PC-3 (cell line): ENCODE results near the gene SLCO3A1. TPM values are rescaled to one million over a fixed set of nuclear protein-coding genes. Genes with fewer than 3 reads are reported as not detected.

Experiments
- ATAC-seq: fragments of 200-7000 bp; cut with Tn5 transposase; 2 replicates; pipeline ENCODE4 v1.9.1; 2020; ENCODE audit warnings: mild to moderate bottlenecking, moderate library complexity
- BruUV-seq: library from RNA; stranded (reverse); fragments of 400-500 nt; replicated peaks from 2 replicates; lab custom pipeline; 2021; lab: Mats Ljungman, UMichigan
- CTCF ChIA-PET: fragments of 300-600 bp; sonication (Branson Sonifier 250); formaldehyde crosslinking; loops from one replicate; lab custom pipeline; 2022; ENCODE audit warnings: antibody characterized with exemption; lab: Charles Lee
- POLR2A ChIA-PET: fragments of 300-600 bp; sonication (Branson Sonifier 250); formaldehyde crosslinking; loops from one replicate; lab custom pipeline; 2022; ENCODE audit warnings: antibody characterized with exemption; ENCODE audit not compliant: unreplicated experiment; lab: Charles Lee
- DNase-seq: peaks from one replicate; pipeline ENCODE4 v3.0.0-alpha.2; 2015
- H2AFZ ChIP-seq: fragments of 300-600 bp; sonication (generic); 2 replicates; pipeline ENCODE4 v1.6.0; 2016; ENCODE audit warnings: antibody characterized with exemption, low read length
- H3F3A ChIP-seq: fragments of 300-600 bp; sonication (generic); one replicate; pipeline ENCODE4 v1.6.0; 2017; ENCODE audit warnings: antibody characterized with exemption, low read length, control low read depth, mild to moderate bottlenecking; ENCODE audit not compliant: unreplicated experiment
- H3K27ac ChIP-seq: fragments of 300-600 bp; sonication (generic); 2 replicates; pipeline ENCODE4 v1.5.1; 2016; ENCODE audit warnings: mild to moderate bottlenecking, low read length
- H3K27me3 ChIP-seq: fragments of 300-600 bp; sonication (generic); 2 replicates; pipeline ENCODE4 v1.6.1; 2016; ENCODE audit warnings: low read length, mixed read lengths
- H3K36me3 ChIP-seq: fragments of 300-600 bp; sonication (generic); 2 replicates; pipeline ENCODE4 v1.6.1; 2016; ENCODE audit warnings: low read depth, mixed run types, low read length, mixed read lengths
- H3K4me1 ChIP-seq: fragments of 300-600 bp; sonication (generic); 2 replicates; pipeline ENCODE4 v1.5.1; 2016; ENCODE audit warnings: low read length; ENCODE audit not compliant: insufficient read depth
- H3K4me2 ChIP-seq: fragments of 300-600 bp; sonication (generic); 2 replicates; pipeline ENCODE4 v1.6.0; 2016; ENCODE audit warnings: low read length
- H3K4me3 ChIP-seq: fragments of 300-600 bp; sonication (generic); 2 replicates; pipeline ENCODE4 v1.5.1; 2016; ENCODE audit warnings: mild to moderate bottlenecking, low read length, mixed read lengths
- H3K79me2 ChIP-seq: fragments of 300-600 bp; sonication (generic); 2 replicates; pipeline ENCODE4 v1.6.1; 2017; ENCODE audit warnings: low read length, mixed read lengths
- H3K9ac ChIP-seq: fragments of 300-600 bp; sonication (generic); 2 replicates; pipeline ENCODE4 v1.6.0; 2016; ENCODE audit warnings: mild to moderate bottlenecking, low read length
- H3K9me2 ChIP-seq: fragments of 300-600 bp; sonication (generic); replicated peaks from 2 replicates; pipeline ENCODE4 v1.6.1; 2016; ENCODE audit warnings: mixed run types, low read length, mixed read lengths
- H3K9me3 ChIP-seq: fragments of 300-600 bp; sonication (generic); 2 replicates; pipeline ENCODE4 v1.6.1; 2016; ENCODE audit warnings: low read length, mixed read lengths
- H4K20me1 ChIP-seq: fragments of 300-600 bp; sonication (generic); 2 replicates; pipeline ENCODE4 v1.6.1; 2016; ENCODE audit warnings: low read length, mixed read lengths
- CTCF ChIP-seq: fragments of 300-600 bp; sonication (generic); conservative IDR thresholded peaks from 2 replicates; pipeline ENCODE4 v1.5.1; 2017; ENCODE audit warnings: antibody characterized with exemption, low read depth, mild to moderate bottlenecking, low read length
- EZH2 ChIP-seq: fragments of 300-600 bp; sonication (generic); IDR thresholded peaks from one replicate; pipeline ENCODE4 v1.6.1; 2017; ENCODE audit warnings: antibody characterized with exemption, mild to moderate bottlenecking, low read length; ENCODE audit not compliant: unreplicated experiment
- EZH2phosphoT487 ChIP-seq: fragments of 300-600 bp; sonication (generic); IDR thresholded peaks from 2 replicates; pipeline ENCODE4 v1.6.1; 2018; ENCODE audit warnings: mild to moderate bottlenecking, antibody characterized with exemption, low read length, borderline replicate concordance
- intact Hi-C: fragments of 100-400 bp; cut with micrococcal nuclease; formaldehyde crosslinking; loops from 2 replicates; pipeline ENCODE4 v1.9.0; 2023
- total RNA-seq: library from RNA; depleted of rRNA; stranded (reverse); fragments of >200 nt; gene quantifications from 2 replicates; pipeline ENCODE4 v1.2.3, GENCODE V29; 2014

SLCO3A1 gene
- total RNA-seq, 1 experiment from 2014 or later: 0.07 TPM

DNA sequence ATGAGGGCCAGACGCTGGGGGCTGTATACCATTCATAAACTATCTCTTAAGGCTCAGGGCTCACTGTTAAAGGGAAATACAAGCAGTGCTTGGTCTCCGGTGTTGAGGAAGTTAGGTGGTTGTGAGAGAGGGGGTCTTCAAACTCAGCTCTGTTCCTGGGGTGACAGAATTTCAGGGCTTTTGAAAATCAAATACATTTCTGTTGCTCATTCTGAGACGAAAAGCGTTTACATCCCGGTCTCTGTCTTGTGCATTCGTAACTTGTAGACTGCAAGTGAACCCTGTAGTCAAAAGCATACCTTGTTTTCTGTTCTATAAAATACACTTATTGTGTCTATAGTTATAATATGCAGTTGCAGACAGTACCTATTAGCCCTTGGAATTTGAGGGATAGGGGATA lies 1.7 kb downstream of the SLCO3A1 start:
- ATAC-seq (no peak), DNase-seq (no peak)
- Histone ChIP-seq H3K36me3 (no peaks in the 10 kb centered on the region), H3K9ac (no peak overlapping the region), H3K9me3 (no peaks in the 10 kb centered on the region), H2AFZ (no peak overlapping the region), H4K20me1 (no peaks in the 10 kb centered on the region), H3K27me3 (peaks cover 24% of the 10 kb centered on the region), H3F3A (no peaks in the 10 kb centered on the region), H3K27ac (no peak overlapping the region), H3K4me3 (no peak overlapping the region), H3K4me1 (no peaks in the 10 kb centered on the region), H3K9me2 (no peaks in the 10 kb centered on the region), H3K79me2 (no peaks in the 10 kb centered on the region), H3K4me2 (no peak overlapping the region)
- ChIA-PET CTCF (no interaction called here), POLR2A (no interaction called here)
- no TSS peak for BruUV-seq
- intact Hi-C loops: no loop called here
- TF ChIP-seq EZH2phosphoT487 (no peak), EZH2 (no peak), CTCF (no peak)

- Histone ChIP-seq H3F3A (no peaks in the 10 kb centered on the region), H3K36me3 (no peaks in the 10 kb centered on the region), H3K27ac (no peak overlapping the region), H3K4me3 (no peak overlapping the region), H3K9me2 (no peaks in the 10 kb centered on the region), H3K9ac (no peak overlapping the region), H3K79me2 (no peaks in the 10 kb centered on the region), H2AFZ (no peak overlapping the region), H3K4me2 (no peak overlapping the region), H3K4me1 (no peaks in the 10 kb centered on the region), H3K27me3 (peaks cover 30% of the 10 kb centered on the region), H4K20me1 (no peaks in the 10 kb centered on the region), H3K9me3 (no peaks in the 10 kb centered on the region)
- TF ChIP-seq CTCF: peak; percentile 45
- TF ChIP-seq EZH2: no peak
- DNase-seq (peak; percentile 43), ATAC-seq (no peak)
- no TSS peak for BruUV-seq
- intact Hi-C loops: no loop called here
- POLR2A ChIA-PET: no interaction called here
- CTCF ChIA-PET: no interaction called here
Measured at GRCh38 chr15:91855684-91856489, 2.4 kb downstream of the SLCO3A1 start.

DNA sequence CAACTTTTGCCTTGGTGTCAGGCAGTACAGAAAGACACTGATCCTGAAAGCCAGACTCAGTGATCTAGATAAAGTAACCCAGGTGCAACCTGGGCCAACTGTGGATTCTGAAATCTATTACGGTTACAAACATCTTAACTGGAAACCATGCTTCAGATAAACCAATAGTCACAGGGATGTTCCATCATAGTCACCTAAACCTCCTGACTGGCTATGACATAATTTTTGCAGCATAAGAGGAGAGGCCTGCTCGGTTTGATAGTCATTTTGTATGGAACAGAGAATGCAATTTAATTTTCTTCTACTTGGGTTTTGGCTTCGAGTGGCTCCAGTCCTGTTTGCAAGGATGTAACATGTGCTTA lies 3.7 kb downstream of the SLCO3A1 start:
- Histone ChIP-seq H4K20me1 (no peaks in the 10 kb centered on the region), H3K9ac (no peak overlapping the region), H2AFZ (no peak overlapping the region), H3K9me2 (no peaks in the 10 kb centered on the region), H3K4me3 (no peak overlapping the region), H3K36me3 (no peaks in the 10 kb centered on the region), H3K4me1 (no peaks in the 10 kb centered on the region), H3F3A (no peaks in the 10 kb centered on the region), H3K27ac (no peak overlapping the region), H3K4me2 (no peak overlapping the region), H3K27me3 (peaks cover 36% of the 10 kb centered on the region), H3K79me2 (no peaks in the 10 kb centered on the region), H3K9me3 (no peaks in the 10 kb centered on the region)
- CTCF ChIA-PET: no interaction called here
- intact Hi-C loops: no loop called here
- TF ChIP-seq EZH2 (no peak), EZH2phosphoT487 (no peak), CTCF (no peak)
- POLR2A ChIA-PET: no interaction called here
- no peak for ATAC-seq
- DNase-seq: no peak
- BruUV-seq: no TSS peak
